ENCODE data around the gene IL2RG. TPM values are rescaled to one million over a fixed set of nuclear protein-coding genes. Genes with fewer than 3 reads are reported as not detected.

The IL2RG gene
- total RNA-seq, 1 donor from 2014 or later, result not detected

DNA sequence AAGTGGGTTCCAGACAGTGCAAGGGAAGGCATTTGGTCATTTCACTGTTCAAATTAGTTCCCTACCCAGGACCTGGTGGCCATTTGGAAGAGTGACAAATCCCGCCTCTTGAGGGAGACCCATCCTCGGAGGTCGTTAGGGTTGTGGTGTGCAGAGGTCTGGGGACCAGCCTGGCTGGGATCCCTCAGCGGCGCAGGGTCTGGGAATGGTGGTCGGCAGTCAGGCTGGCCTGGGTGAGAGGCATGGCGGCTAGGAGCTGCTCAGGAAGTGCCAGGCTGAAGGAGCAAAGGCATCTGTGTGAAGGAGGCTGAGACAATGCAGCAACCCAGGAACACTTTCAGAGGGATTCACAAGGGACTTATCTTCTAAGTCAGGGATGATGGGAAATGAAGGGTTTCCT lies 40.0 kb upstream of the IL2RG start:
- FAIRE-seq (no peak), DNase-seq (ENCODE audit: low read depth) (no peak)
- Histone ChIP-seq H3K36me3 (ENCODE audit: control insufficient read depth, insufficient read depth, low read length) (no peaks in the 10 kb centered on the region), H3K4me3 (ENCODE audit: low read depth, low read length) (no peak overlapping the region), H3K27me3 (ENCODE audit: control insufficient read depth, insufficient read depth, low read length) (no peaks in the 10 kb centered on the region)
- TF ChIP-seq, protein P1, sequence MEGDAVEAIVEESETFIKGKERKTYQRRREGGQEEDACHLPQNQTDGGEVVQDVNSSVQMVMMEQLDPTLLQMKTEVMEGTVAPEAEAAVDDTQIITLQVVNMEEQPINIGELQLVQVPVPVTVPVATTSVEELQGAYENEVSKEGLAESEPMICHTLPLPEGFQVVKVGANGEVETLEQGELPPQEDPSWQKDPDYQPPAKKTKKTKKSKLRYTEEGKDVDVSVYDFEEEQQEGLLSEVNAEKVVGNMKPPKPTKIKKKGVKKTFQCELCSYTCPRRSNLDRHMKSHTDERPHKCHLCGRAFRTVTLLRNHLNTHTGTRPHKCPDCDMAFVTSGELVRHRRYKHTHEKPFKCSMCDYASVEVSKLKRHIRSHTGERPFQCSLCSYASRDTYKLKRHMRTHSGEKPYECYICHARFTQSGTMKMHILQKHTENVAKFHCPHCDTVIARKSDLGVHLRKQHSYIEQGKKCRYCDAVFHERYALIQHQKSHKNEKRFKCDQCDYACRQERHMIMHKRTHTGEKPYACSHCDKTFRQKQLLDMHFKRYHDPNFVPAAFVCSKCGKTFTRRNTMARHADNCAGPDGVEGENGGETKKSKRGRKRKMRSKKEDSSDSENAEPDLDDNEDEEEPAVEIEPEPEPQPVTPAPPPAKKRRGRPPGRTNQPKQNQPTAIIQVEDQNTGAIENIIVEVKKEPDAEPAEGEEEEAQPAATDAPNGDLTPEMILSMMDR (IDR thresholded peaks at IDR 0.05; ENCODE audit: insufficient read depth, low read length, severe bottlenecking), result no peak

DNA sequence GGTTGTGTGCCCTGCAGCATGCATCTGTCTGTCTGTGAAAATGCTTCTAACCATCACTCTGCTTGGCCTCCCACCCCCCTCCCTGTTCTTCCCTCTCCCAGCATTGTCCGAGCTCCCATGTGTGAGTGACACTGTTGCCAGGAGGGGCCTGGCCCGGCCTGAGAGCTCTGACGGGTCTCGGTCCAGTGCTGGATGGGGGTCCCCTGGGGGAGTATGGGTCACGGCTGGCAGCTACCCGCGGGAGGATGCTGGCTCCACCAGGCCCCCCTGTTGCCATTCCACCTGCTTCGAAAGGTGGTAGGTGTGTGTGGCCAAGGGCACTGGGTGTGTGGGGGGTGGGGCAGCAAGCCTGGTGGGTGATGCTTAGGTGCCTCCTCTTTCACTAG lies 36.9 kb upstream of the IL2RG start:
- TF ChIP-seq, protein P1 (IDR thresholded peaks at IDR 0.05; ENCODE audit: insufficient read depth, low read length, severe bottlenecking), result no peak
- H3K4me3 ChIP-seq (ENCODE audit: low read depth, low read length), result no peak overlapping the region
- no peaks in the 10 kb centered on the region for H3K36me3 ChIP-seq (ENCODE audit: control insufficient read depth, insufficient read depth, low read length)
- DNase-seq (ENCODE audit: low read depth), result no peak
- FAIRE-seq, result no peak
- H3K27me3 ChIP-seq (ENCODE audit: control insufficient read depth, insufficient read depth, low read length), result no peaks in the 10 kb centered on the region

DNA sequence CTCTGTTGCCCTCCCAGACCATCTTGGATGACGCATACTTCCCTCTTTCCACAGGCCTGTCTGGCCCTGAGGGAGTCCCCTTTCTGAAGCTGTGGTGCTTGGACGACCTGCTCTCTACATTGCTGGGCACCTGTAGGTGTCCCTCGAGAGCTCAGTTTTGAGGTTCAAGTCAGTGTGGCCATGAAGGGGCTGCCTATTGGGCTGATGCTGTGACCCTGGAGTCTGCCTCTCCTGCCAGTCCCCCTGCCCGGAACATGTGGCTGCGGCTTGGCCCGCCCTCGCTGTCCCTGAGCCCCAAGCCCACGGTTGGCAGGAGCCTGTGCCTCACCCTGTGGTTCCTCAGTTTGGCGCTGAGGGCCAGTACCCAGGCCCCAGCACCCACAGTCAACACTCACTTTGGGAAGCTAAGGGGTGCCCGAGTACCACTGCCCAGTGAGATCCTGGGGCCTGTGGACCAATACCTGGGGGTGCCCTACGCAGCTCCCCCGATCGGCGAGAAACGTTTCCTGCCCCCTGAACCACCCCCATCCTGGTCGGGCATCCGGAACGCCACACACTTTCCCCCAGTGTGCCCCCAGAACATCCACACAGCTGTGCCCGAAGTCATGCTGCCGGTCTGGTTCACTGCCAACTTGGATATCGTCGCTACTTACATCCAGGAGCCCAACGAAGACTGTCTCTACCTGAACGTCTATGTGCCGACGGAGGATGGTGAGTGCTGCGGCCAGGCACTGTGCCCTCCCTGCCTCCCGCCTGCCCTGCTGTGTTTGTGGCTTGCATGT lies 36.3 kb upstream of the IL2RG start:
- no peak overlapping the region for H3K4me3 ChIP-seq (ENCODE audit: low read depth, low read length)
- TF ChIP-seq, protein P1 (IDR thresholded peaks at IDR 0.05; ENCODE audit: insufficient read depth, low read length, severe bottlenecking), result no peak
- no peaks in the 10 kb centered on the region for H3K36me3 ChIP-seq (ENCODE audit: control insufficient read depth, insufficient read depth, low read length)

DNA sequence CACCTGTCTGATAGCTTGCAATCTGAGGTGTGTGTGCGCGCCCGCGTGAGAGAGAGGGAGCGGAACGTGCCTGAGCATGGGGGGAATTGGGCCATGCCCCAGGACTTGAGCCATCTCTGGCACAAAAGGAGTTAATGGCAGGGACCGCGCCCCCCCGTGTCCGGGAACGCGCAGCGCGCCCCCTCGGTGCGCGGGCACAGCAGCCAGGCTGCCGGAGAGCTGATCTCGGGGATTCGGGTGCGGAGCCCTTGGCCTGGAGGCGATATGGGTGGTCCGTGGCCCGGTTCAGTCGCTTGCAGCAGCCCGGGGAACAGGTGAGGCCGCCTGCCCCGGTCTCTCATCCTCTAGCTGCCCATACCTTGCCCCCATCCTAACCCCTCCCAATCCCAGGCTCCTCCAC lies 33.3 kb upstream of the IL2RG start, which contains the start of gene NLGN3:
Gene NLGN3 (plus strand): TSS at position 191 of the 400 bp plus-strand sequence. CDS start 2,909 bp downstream, outside the sequence.
- no peaks in the 10 kb centered on the region for H3K27me3 ChIP-seq (ENCODE audit: control insufficient read depth, insufficient read depth, low read length)
- H3K36me3 ChIP-seq (ENCODE audit: control insufficient read depth, insufficient read depth, low read length), result no peaks in the 10 kb centered on the region
- DNase-seq (ENCODE audit: low read depth), result no peak
- TF ChIP-seq, protein P1 (IDR thresholded peaks at IDR 0.05; ENCODE audit: insufficient read depth, low read length, severe bottlenecking), result no peak
- no peak for FAIRE-seq
- no peak within 1 kb of the TSS for H3K4me3 ChIP-seq (ENCODE audit: low read depth, low read length)

More for the DNA sequence above, 36.3 kb upstream of the IL2RG start:
- FAIRE-seq (no peak), DNase-seq (ENCODE audit: low read depth) (no peak)
- H3K27me3 ChIP-seq (ENCODE audit: control insufficient read depth, insufficient read depth, low read length), result no peaks in the 10 kb centered on the region

DNA sequence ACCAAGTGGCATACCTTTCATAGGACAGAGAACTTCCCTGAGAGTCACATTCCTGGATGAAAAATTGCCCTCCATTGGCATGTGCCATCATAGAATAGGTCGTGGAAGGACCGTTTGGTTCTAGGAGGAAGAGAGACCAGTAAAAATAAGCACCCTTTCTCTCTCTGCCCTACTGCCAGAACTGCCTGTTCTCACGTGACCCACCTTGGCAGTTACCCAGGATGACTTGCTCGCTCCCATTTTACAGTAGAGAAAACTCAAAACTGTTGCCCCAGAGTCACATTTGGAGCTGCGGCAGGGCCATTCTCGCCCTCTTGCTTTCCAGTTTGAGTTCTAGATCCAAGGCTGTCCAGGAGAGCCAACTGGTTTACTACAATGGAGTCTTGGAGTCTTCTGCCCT lies 32.1 kb upstream of the IL2RG start:
- peaks cover 2% of the 10 kb centered on the region for H3K36me3 ChIP-seq (ENCODE audit: control insufficient read depth, insufficient read depth, low read length)
- no peak overlapping the region for H3K4me3 ChIP-seq (ENCODE audit: low read depth, low read length)
- TF ChIP-seq, protein P1 (IDR thresholded peaks at IDR 0.05; ENCODE audit: insufficient read depth, low read length, severe bottlenecking), result no peak
- DNase-seq (ENCODE audit: low read depth) (peak; percentile 9), FAIRE-seq (no peak)
- H3K27me3 ChIP-seq (ENCODE audit: control insufficient read depth, insufficient read depth, low read length), result no peaks in the 10 kb centered on the region
